GM23248 (cell line): ENCODE data around the gene ZNF207. TPM values are rescaled to one million over a fixed set of nuclear protein-coding genes. Genes with fewer than 3 reads are reported as not detected.

Source experiments
- DNase-seq: peaks from one replicate; pipeline ENCODE4 v3.0.0-alpha.2; 2015
- H2AFZ ChIP-seq: fragments of 200-600 bp; sonication (generic); 2 replicates; pipeline ENCODE4 v1.6.1; 2016; ENCODE audit warnings: antibody characterized with exemption
- H3F3A ChIP-seq: fragments of 200-600 bp; sonication (generic); 2 replicates; pipeline ENCODE4 v1.6.1; 2016; ENCODE audit warnings: mild to moderate bottlenecking, antibody characterized with exemption, mixed run types; ENCODE audit not compliant: insufficient read depth
- H3K27ac ChIP-seq: fragments of 200-600 bp; sonication (generic); 2 replicates; pipeline ENCODE4 v1.5.1; 2016; ENCODE audit warnings: mild to moderate bottlenecking
- H3K27me3 ChIP-seq: fragments of 200-600 bp; sonication (generic); replicated peaks from 2 replicates; pipeline ENCODE4 v1.6.1; 2016; ENCODE audit warnings: mild to moderate bottlenecking; ENCODE audit not compliant: insufficient read depth
- H3K36me3 ChIP-seq: fragments of 200-600 bp; sonication (generic); 2 replicates; pipeline ENCODE4 v1.6.1; 2016; ENCODE audit warnings: low read depth, mild to moderate bottlenecking
- H3K4me1 ChIP-seq: fragments of 200-600 bp; sonication (generic); 2 replicates; pipeline ENCODE4 v1.6.1; 2016; ENCODE audit warnings: mild to moderate bottlenecking; ENCODE audit not compliant: insufficient read depth
- H3K4me2 ChIP-seq: fragments of 200-600 bp; sonication (generic); one replicate; pipeline ENCODE4 v1.6.1; 2016; ENCODE audit warnings: mild to moderate bottlenecking; ENCODE audit not compliant: unreplicated experiment
- H3K4me3 ChIP-seq: fragments of 200-600 bp; sonication (generic); 2 replicates; pipeline ENCODE4 v1.5.1; 2016; ENCODE audit warnings: mild to moderate bottlenecking
- H3K79me2 ChIP-seq: fragments of 200-600 bp; sonication (generic); 2 replicates; pipeline ENCODE4 v1.6.1; 2016; ENCODE audit warnings: mild to moderate bottlenecking; ENCODE audit not compliant: insufficient read depth
- H3K9ac ChIP-seq: fragments of 200-600 bp; sonication (generic); 2 replicates; pipeline ENCODE4 v1.6.1; 2016; ENCODE audit warnings: mild to moderate bottlenecking
- H3K9me2 ChIP-seq: fragments of 200-600 bp; sonication (generic); 2 replicates; pipeline ENCODE4 v1.6.1; 2016; ENCODE audit warnings: mixed run types, mild to moderate bottlenecking, moderate library complexity; ENCODE audit not compliant: insufficient read depth
- H3K9me3 ChIP-seq: fragments of 200-600 bp; sonication (generic); one replicate; pipeline ENCODE4 v1.6.1; 2017; ENCODE audit warnings: low read depth
- H4K20me1 ChIP-seq: fragments of 200-600 bp; sonication (generic); 2 replicates; pipeline ENCODE4 v1.6.0; 2016; ENCODE audit not compliant: insufficient read depth
- EZH2 ChIP-seq: fragments of 200-600 bp; sonication (generic); IDR thresholded peaks from 2 replicates; pipeline ENCODE4 v1.6.1; 2018; ENCODE audit warnings: antibody characterized with exemption, mild to moderate bottlenecking; ENCODE audit not compliant: insufficient read depth, poor library complexity, severe bottlenecking
- EZH2phosphoT487 ChIP-seq: fragments of 200-600 bp; sonication (generic); IDR thresholded peaks from 2 replicates; pipeline ENCODE4 v1.6.1; 2018; ENCODE audit warnings: antibody characterized with exemption, moderate library complexity, mild to moderate bottlenecking, low read depth; ENCODE audit not compliant: insufficient read depth
- WGBS, 2 experiments: methylation state at CpG; one replicate each; pipeline ENCODE4 v1.1.6; 2015 to 2017; ENCODE audit warnings: low lambda C conversion rate in 2 of 2, low coverage in 1 of 2; ENCODE audit errors: missing lambda C conversion rate in 2 of 2; 5-methylcytosine and 5-hydroxymethylcytosine counted together
- in situ Hi-C: fragments of 300-500 bp; cut with MboI; formaldehyde crosslinking; loops from 2 replicates; pipeline ENCODE4 v1.15.0; 2020
- polyA plus RNA-seq: library from polyadenylated mRNA; unstranded; fragments of >200 nt; fragmentation: Nextera tagmentation; extraction: Ambion mirVana; gene quantifications from 2 replicates; pipeline ENCODE4 v1.2.1, GENCODE V29; 2016
- total RNA-seq: library from RNA; depleted of rRNA; stranded (reverse); fragments of >200 nt; shearing (Covaris generic); gene quantifications from 2 replicates; pipeline ENCODE4 v1.2.3, GENCODE V29; 2014

Gene ZNF207
- total and polyA plus RNA-seq, 2 experiments from 2014 or later = 96.8 to 113 TPM

- no peak overlapping the region for H3K4me2 ChIP-seq
- in situ Hi-C loops = no loop called here
- no peaks in the 10 kb centered on the region for H3K27me3 ChIP-seq
- peaks cover 26% of the 10 kb centered on the region; the same call in 1 of the 2 replicates for H3F3A ChIP-seq
- whole genome bisulfite sequencing, 2 experiments = 94 to 99% methylated on average over 3 of the region's 3 CpGs
- peaks cover 22% of the 10 kb centered on the region for H3K4me1 ChIP-seq
- TF ChIP-seq EZH2phosphoT487 (no peak), EZH2 (no peak)
- H3K27ac ChIP-seq = no peak overlapping the region
- H3K79me2 ChIP-seq = no peaks in the 10 kb centered on the region
- no peak overlapping the region for H3K9ac ChIP-seq
- no peaks in the 10 kb centered on the region for H3K9me2 ChIP-seq
- DNase-seq = peak; percentile 10
- no peaks in the 10 kb centered on the region for H3K9me3 ChIP-seq
- H4K20me1 ChIP-seq = no peaks in the 10 kb centered on the region
- H3K36me3 ChIP-seq = peaks cover 5% of the 10 kb centered on the region; the same call in 1 of the 2 replicates
- no peak overlapping the region for H3K4me3 ChIP-seq
- no peak overlapping the region for H2AFZ ChIP-seq
These were observed 18.5 kb upstream of the ZNF207 start for GRCh38 chr17:32331243-32332040.

DNA sequence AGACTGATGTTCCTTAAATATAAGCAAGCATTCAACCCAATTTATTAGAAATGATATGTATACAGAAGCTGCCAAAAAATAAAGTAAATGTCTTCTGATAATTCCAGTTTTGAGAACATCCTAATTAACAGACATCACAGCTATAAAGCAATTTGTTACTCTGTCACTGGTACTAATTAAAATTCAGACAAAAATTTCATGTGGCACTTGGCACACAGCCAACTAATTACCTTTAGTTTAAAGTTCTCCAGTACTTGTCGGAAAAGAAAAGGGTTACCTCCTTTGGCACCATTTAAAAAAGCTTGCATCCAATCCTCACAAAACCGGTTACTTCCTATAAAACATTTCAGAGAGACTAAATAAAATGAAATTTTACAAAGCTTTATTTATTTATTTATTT, 16.8 kb upstream of the ZNF207 start:
- Histone ChIP-seq H3K4me3 (no peak overlapping the region), H3F3A (peaks cover 32% of the 10 kb centered on the region; the same call in 1 of the 2 replicates), H3K9me2 (no peaks in the 10 kb centered on the region), H3K79me2 (no peaks in the 10 kb centered on the region), H3K9ac (no peak overlapping the region), H2AFZ (no peak overlapping the region), H3K27ac (no peak overlapping the region), H3K4me1 (peaks cover 22% of the 10 kb centered on the region), H4K20me1 (no peaks in the 10 kb centered on the region), H3K27me3 (no peaks in the 10 kb centered on the region), H3K36me3 (peaks cover 10% of the 10 kb centered on the region), H3K4me2 (no peak overlapping the region), H3K9me3 (no peaks in the 10 kb centered on the region)
- 95 to 96% methylated on average over 2 of the region's 2 CpGs for WGBS, 2 experiments
- TF ChIP-seq EZH2phosphoT487 = no peak
- TF ChIP-seq EZH2 = no peak
- in situ Hi-C loops = no loop called here
- DNase-seq = no peak

DNA sequence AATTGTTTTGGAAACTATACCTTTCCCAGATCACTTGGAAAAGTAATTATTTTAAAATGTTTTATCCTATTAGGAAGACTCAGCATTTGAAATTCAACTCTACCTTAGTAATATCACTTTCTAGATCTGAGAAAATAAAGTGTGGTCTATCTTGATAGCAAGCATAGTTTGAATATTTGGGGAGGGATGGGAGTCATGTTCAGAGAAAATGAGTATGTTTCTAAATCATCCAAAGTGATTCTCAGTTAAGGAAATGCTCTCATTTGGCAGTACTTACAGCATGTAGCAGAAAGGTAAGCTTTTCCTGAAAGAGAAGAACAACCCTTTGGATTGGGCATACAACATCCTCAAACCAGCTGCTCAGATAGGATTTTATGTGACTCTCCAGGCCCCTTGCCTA, 14.9 kb upstream of the ZNF207 start:
- no peaks in the 10 kb centered on the region for H3K27me3 ChIP-seq
- no peaks in the 10 kb centered on the region for H3K79me2 ChIP-seq
- in situ Hi-C loops = no loop called here
- no peak overlapping the region for H3K4me2 ChIP-seq
- TF ChIP-seq EZH2 = no peak
- no peak for TF ChIP-seq EZH2phosphoT487
- no peak overlapping the region for H3K27ac ChIP-seq
- H3F3A ChIP-seq = peaks cover 32% of the 10 kb centered on the region; the same call in 1 of the 2 replicates
- no peaks in the 10 kb centered on the region for H3K9me2 ChIP-seq
- H3K36me3 ChIP-seq = peaks cover 21% of the 10 kb centered on the region
- H3K4me1 ChIP-seq = peaks cover 22% of the 10 kb centered on the region
- no peak for DNase-seq
- no peak overlapping the region for H3K9ac ChIP-seq
- H3K9me3 ChIP-seq = no peaks in the 10 kb centered on the region
- no peak overlapping the region for H2AFZ ChIP-seq
- H4K20me1 ChIP-seq = no peaks in the 10 kb centered on the region
- H3K4me3 ChIP-seq = no peak overlapping the region

GRCh38 chr17:32335687-32336086, 14.3 kb upstream of the ZNF207 start:
- no peak overlapping the region for H3K4me3 ChIP-seq
- no peaks in the 10 kb centered on the region for H3K9me2 ChIP-seq
- DNase-seq = peak; percentile 77
- no peak overlapping the region for H2AFZ ChIP-seq
- H3K27me3 ChIP-seq = no peaks in the 10 kb centered on the region
- peaks cover 32% of the 10 kb centered on the region; the same call in 1 of the 2 replicates for H3F3A ChIP-seq
- 0 out of 2 replicates have a peak overlapping the region, but pooled peaks have one; percentile 14 for H3K27ac ChIP-seq
- H3K79me2 ChIP-seq = no peaks in the 10 kb centered on the region
- H3K4me1 ChIP-seq = peaks cover 22% of the 10 kb centered on the region
- no peaks in the 10 kb centered on the region for H3K9me3 ChIP-seq
- no peak overlapping the region for H3K9ac ChIP-seq
- H3K36me3 ChIP-seq = peaks cover 21% of the 10 kb centered on the region
- 42 to 47% methylated on average over 4 of the region's 4 CpGs for WGBS, 2 experiments
- no peak for TF ChIP-seq EZH2
- TF ChIP-seq EZH2phosphoT487 = no peak
- no peaks in the 10 kb centered on the region for H4K20me1 ChIP-seq
- in situ Hi-C loops = no loop called here
- peak overlapping the region; percentile 24 for H3K4me2 ChIP-seq
